GM21717 (cell line): Measurements from ENCODE around the gene ANKRD34C.
"Not testable (repeated sequence)": the region's sequence is repeated elsewhere in the genome, so short reads cannot be mapped to it uniquely, and the experiment has no call there.

Source experiments
- ATAC-seq: cut with Tn5 transposase; IDR thresholded peaks from one replicate; pipeline ENCODE4 v1.9.1; 2021; ENCODE audit warnings: mild to moderate bottlenecking, moderate library complexity; ENCODE audit not compliant: unreplicated experiment

Gene ANKRD34C

DNA sequence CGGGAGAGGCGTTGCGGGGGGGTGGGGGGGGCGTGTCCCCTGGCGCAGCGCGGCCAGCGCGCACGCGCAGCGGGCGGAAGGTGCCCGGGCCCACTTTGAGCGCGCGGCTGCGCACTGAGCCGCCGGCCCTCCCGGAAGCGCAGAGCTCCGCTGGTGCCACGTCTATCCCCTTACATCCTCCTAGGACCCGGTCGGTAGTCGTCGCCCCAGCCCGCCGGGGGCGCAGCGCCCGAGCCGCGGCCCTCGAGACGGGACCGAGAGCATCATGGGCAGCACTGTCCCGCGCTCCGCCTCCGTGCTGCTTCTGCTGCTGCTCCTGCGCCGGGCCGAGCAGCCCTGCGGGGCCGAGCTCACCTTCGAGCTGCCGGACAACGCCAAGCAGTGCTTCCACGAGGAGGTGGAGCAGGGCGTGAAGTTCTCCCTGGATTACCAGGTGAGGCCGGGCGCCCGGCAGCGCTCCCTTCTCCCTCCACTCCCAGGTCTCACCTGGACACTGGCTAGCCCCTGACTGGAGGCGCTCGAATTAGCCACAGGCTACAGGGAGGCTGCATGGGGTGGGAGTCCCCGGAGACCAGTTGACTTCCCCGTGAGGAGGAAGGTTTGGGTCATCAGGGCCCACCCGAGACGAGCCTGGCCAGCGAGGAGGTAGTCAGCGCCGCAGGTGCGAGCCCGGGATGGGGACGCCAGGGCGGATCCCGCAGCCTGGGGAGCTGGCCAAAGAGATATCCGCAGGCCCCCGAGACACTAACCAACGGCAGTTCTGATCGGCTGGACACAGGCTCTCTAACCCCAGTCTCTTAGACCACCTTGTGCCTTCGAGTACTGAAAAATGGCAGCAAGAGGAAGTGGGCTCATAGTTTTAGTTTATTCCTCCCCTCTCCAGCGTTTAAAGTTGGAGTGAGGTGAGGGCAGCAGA is 28.7 kb downstream of the ANKRD34C start, which contains the start of gene TMED3:
TMED3 (plus strand) TSS at position 128 of the 916 bp plus-strand sequence; CDS start at position 266, 138 bp downstream.
- peak; percentile 89 for ATAC-seq

GRCh38 chr15:79311901-79312553 is 29.5 kb downstream of the ANKRD34C start:
- no peak for ATAC-seq

DNA sequence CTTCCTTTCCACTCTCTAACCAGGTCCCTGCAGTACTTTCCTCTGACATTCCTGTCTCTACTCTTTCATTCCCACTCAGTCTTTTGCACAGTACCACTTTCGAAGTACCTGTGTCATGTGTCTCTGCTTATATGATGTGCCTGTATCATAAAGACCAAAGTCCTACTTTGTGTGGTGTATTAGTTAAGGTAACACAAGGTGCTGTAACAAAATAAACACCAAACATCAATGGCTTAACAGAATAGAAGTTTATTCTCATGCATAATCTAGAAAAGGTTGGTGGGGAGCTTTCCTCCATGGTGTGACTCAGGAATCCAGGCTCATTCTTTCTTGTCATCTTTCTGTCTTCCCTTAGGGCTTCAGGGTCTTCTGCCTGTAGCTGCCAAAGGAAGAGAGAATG is 31.7 kb downstream of the ANKRD34C start:
- ATAC-seq = no peak

GRCh38 chr15:79314811-79315210 is 32.3 kb downstream of the ANKRD34C start:
- ATAC-seq = no peak

DNA sequence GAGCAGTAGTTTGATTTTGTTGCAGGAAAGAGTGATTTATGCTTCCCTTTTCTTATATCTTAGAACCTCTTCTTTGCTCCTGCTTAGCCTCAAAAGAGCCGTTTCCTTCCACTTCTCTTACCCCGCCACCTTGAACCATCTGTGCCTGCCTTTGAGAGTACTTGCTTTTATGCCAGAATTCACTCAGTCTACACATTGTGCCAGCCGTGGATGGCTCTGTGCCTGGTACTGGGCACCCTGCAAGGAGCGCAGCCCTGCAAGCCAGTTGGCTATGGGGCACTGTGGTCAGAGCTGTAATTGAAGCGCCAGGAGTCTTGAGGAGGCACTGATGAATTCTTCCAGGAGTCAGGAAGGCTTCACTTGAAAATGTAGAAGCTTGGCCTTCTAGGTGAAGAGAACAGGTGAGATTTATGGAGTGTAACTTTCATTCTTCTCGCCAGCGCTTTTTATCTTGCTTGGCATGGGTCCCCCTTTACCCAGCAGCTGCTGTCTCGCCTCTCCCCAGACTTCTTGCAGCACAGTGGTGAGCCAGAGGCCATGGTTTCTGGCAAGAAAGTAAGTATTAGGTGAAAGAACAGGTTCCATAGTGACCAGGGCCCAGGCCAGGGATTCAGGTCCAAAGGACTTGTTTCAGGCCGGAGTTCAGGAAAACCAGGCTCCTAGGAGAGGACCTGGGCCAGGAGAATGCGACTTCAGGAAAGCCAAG is 33.3 kb downstream of the ANKRD34C start:
- ATAC-seq = no peak

DNA sequence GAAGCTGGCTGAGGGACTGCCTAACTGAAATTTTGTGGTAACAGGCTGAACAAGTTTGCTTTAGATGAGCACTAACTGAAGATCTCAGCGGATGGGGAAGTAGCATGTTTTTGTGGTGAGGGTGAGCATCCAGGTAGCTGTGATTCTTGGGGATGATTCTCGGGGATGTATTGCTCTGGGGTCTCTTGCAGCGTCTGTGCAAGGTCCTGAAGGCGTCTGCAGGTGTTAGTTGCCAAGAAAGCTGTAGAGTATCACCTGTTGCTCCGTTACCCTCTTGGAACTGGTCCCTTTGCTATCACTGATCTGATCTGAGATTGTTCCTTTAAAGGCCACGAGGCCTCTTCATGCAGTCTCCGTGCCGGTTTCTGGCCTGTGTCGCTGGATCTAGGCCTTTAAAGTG is 34.3 kb downstream of the ANKRD34C start:
- no peak for ATAC-seq

- not testable (repeated sequence) for ATAC-seq
These were observed 37.5 kb downstream of the ANKRD34C start for GRCh38 chr15:79319973-79320372.

- ATAC-seq = no peak
These were observed 39.4 kb downstream of the ANKRD34C start for GRCh38 chr15:79321876-79322275.

GRCh38 chr15:79322306-79322705 is 39.8 kb downstream of the ANKRD34C start:
- no peak for ATAC-seq

GRCh38 chr15:79322945-79323344 is 40.4 kb downstream of the ANKRD34C start:
- no peak for ATAC-seq

GRCh38 chr15:79329171-79329611 is 46.7 kb downstream of the ANKRD34C start:
- no peak for ATAC-seq
